Stimulated activated CD4-positive, alpha-beta T cell treated with anti-CD3 and anti-CD28 coated beads, Interleukin-4, amount 100 ng/mL, for 4 hours (primary cell): Measurements from ENCODE around the gene RRP9.

Experiments used
- DNase-seq, 2 experiments: peaks; one replicate each; pipeline ENCODE4 v3.0.0-alpha.2; 2020

Gene RRP9

GRCh38 chr3:51970606-51971300 is 29.0 kb upstream of the RRP9 start:
- no peak for DNase-seq

- no peak for DNase-seq
Observed at GRCh38 chr3:51969841-51970240, 28.1 kb upstream of the RRP9 start.

GRCh38 chr3:51968883-51969678 is 27.4 kb upstream of the RRP9 start:
- no peak for DNase-seq

GRCh38 chr3:51968170-51968775 is 26.6 kb upstream of the RRP9 start:
- DNase-seq: no peak

GRCh38 chr3:51967384-51968169 is 25.9 kb upstream of the RRP9 start, which contains the start of gene PCBP4:
PCBP4 (minus strand) TSS chr3:51967454; CDS start chr3:51961240, 6,214 bp downstream.
- DNase-seq: peak; percentile 11 to 51

- DNase-seq: no peak
Observed at GRCh38 chr3:51966922-51967383, 25.2 kb upstream of the RRP9 start.

- DNase-seq: no peak
Observed at GRCh38 chr3:51966486-51966885, 24.8 kb upstream of the RRP9 start.

GRCh38 chr3:51966016-51966415 is 24.3 kb upstream of the RRP9 start:
- DNase-seq: no peak

GRCh38 chr3:51964521-51964920 is 22.8 kb upstream of the RRP9 start:
- no peak for DNase-seq

- no peak for DNase-seq
Observed at GRCh38 chr3:51963951-51964451, 22.3 kb upstream of the RRP9 start.

- DNase-seq: no peak
Observed at GRCh38 chr3:51962854-51963530, 21.3 kb upstream of the RRP9 start.

- DNase-seq: no peak
Observed at GRCh38 chr3:51961602-51962569, 20.2 kb upstream of the RRP9 start.

GRCh38 chr3:51961011-51961410 is 19.3 kb upstream of the RRP9 start:
- no peak for DNase-seq

- DNase-seq: no peak
Observed at GRCh38 chr3:51960386-51960785, 18.7 kb upstream of the RRP9 start.

GRCh38 chr3:51959651-51960050 is 17.9 kb upstream of the RRP9 start:
- no peak for DNase-seq

GRCh38 chr3:51958603-51959521 is 17.2 kb upstream of the RRP9 start:
- no peak for DNase-seq

- no peak for DNase-seq
Observed at GRCh38 chr3:51957520-51958205, 16.0 kb upstream of the RRP9 start.

- DNase-seq: peak in 1 of 2 experiments; percentile 36
Observed at GRCh38 chr3:51955893-51956770, 14.4 kb upstream of the RRP9 start.
